ENCODE data around the gene GNB2.

Gene GNB2

DNA sequence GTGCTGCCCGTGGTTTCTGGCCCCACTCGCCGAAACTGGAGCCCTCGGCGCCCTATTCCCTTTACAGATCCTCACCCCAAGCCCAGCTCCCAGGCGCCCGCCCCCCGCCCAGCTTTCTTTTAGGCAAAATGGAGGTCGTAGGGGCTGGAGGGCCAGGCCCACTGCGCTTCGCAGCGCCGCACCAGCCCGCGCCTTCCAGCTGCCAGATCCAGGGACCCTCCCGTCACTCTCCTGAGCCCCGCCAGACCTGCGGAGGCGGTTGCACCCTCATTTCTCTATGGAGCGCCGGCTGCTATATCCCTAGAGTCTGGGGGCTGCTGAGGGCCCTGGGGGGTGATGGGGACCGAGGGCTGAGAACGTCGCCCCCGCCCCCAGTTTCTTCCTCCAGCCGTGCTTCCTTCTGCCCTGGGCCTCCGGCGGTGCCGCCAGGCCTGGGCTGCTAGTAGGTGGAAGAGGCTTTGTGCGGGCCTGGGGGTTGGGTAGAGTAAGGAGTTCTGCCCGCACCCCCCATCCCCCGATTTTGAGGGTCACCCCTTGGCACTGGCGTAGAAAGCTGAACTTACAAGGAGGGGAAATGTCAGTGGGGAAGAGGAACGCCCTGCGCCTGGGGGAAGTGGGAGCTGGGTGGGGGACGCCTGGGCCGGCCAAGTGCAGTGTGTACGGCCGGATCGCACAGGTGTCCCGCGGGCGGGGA, 1.0 kb downstream of the GNB2 start:
- H3K4me3 ChIP-seq (replicated peaks; ENCODE audit: low read depth, low read length): peak overlapping the region; percentile 86
- no peak for DNase-seq (ENCODE audit: extremely low read depth, low read depth)
- TF ChIP-seq, protein P1, sequence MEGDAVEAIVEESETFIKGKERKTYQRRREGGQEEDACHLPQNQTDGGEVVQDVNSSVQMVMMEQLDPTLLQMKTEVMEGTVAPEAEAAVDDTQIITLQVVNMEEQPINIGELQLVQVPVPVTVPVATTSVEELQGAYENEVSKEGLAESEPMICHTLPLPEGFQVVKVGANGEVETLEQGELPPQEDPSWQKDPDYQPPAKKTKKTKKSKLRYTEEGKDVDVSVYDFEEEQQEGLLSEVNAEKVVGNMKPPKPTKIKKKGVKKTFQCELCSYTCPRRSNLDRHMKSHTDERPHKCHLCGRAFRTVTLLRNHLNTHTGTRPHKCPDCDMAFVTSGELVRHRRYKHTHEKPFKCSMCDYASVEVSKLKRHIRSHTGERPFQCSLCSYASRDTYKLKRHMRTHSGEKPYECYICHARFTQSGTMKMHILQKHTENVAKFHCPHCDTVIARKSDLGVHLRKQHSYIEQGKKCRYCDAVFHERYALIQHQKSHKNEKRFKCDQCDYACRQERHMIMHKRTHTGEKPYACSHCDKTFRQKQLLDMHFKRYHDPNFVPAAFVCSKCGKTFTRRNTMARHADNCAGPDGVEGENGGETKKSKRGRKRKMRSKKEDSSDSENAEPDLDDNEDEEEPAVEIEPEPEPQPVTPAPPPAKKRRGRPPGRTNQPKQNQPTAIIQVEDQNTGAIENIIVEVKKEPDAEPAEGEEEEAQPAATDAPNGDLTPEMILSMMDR (IDR thresholded peaks at IDR 0.05; ENCODE audit: low read depth, low read length, missing control alignments): no peak

DNA sequence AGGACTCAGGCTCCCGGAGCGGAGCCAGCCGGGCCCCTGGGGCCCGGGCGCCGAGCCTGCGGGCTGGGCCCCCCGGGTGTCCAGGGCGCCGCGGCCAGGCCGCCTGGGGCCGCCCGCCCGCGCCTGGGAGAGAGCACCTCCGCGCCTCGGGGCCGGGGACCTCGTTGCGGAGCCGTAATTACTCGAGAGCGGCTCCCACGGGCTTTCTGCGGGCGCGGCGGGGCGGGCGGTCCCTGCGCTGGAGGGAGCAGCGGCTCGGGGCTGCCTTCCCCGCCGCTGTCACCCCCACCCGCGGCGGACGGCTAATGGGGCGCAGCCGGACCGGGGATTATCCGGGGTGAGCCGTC, 1.5 kb downstream of the GNB2 start:
- peak overlapping the region; percentile 86 for H3K4me3 ChIP-seq (replicated peaks; ENCODE audit: low read depth, low read length)
- DNase-seq (ENCODE audit: extremely low read depth, low read depth): no peak
- TF ChIP-seq, protein P1 (IDR thresholded peaks at IDR 0.05; ENCODE audit: low read depth, low read length, missing control alignments): no peak

DNA sequence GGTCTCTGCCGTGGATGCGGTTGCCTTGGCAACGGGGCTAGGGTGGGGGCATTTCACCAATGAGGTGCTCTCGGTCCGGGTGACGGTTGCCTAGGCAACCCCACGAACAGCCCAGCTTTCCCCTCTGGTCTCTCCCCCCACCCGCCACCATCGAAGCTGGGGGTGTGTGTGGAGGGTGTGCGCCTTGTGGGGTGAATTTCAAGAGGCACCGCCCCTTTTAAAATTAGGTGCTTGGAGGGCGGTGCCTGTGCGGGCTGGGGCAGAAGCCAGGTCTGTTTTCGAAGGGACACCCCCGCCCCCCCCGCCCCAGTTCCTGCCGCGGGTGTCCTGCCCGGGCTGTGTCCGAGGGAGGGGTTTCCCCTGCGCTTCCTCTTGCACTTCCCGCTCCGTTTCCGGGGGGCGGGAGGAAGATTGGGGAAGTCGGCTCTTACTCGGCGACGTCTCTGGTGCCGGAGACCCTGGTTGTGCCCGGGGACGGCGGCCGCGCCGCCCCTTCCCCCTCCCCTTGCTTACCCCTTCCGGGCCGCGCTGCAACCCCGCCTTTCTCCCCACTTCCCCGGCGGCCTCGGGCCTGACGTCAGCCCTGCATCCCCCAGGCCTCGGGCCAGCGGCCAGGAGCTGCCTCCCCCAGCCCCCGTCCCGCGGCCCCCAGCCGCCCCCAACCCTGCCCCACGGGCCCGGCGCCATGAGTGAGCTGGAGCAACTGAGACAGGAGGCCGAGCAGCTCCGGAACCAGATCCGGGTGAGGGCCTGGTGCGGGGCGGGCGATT, 2.2 kb downstream of the GNB2 start:
- peak; percentile 25 for DNase-seq (ENCODE audit: extremely low read depth, low read depth)
- TF ChIP-seq, protein P1 (IDR thresholded peaks at IDR 0.05; ENCODE audit: low read depth, low read length, missing control alignments): no peak
- H3K4me3 ChIP-seq (replicated peaks; ENCODE audit: low read depth, low read length): peak overlapping the region; percentile 86

DNA sequence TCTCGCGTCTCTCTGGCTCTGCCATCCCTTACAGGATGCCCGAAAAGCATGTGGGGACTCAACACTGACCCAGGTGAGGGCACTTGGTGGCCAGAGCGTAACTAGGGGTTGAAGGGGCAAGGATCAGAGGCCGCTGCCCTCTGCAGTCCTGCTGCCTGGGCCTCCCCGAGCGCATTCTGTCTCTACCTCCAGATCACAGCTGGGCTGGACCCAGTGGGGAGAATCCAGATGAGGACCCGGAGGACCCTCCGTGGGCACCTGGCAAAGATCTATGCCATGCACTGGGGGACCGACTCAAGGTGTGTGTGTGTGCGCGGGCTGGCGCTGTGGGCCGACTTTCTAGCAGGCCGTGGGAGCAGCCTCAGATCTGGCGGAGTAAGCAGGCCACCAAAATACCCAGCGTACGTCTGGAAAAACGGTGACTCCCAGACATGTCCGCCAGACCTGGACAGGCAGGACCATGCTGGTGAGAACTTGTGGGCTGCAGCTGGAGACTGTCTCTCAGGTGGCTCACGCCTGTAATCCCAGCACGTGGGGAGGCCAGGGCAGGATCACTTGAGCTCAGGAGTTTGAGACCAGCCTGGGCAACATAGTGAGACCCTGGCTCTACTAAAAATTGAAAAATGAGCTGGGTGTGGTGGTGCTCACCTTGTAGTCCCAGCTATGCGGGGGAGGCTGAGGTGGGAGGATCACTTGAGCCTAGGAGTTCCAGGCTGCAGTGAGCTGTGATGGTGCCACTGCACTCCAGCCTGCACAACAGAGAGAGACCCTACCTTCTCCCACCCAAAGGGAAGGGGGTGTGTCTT, 3.2 kb downstream of the GNB2 start:
- no peak for DNase-seq (ENCODE audit: extremely low read depth, low read depth)
- TF ChIP-seq, protein P1 (IDR thresholded peaks at IDR 0.05; ENCODE audit: low read depth, low read length, missing control alignments): no peak
- H3K4me3 ChIP-seq (replicated peaks; ENCODE audit: low read depth, low read length): peak overlapping the region; percentile 86

DNA sequence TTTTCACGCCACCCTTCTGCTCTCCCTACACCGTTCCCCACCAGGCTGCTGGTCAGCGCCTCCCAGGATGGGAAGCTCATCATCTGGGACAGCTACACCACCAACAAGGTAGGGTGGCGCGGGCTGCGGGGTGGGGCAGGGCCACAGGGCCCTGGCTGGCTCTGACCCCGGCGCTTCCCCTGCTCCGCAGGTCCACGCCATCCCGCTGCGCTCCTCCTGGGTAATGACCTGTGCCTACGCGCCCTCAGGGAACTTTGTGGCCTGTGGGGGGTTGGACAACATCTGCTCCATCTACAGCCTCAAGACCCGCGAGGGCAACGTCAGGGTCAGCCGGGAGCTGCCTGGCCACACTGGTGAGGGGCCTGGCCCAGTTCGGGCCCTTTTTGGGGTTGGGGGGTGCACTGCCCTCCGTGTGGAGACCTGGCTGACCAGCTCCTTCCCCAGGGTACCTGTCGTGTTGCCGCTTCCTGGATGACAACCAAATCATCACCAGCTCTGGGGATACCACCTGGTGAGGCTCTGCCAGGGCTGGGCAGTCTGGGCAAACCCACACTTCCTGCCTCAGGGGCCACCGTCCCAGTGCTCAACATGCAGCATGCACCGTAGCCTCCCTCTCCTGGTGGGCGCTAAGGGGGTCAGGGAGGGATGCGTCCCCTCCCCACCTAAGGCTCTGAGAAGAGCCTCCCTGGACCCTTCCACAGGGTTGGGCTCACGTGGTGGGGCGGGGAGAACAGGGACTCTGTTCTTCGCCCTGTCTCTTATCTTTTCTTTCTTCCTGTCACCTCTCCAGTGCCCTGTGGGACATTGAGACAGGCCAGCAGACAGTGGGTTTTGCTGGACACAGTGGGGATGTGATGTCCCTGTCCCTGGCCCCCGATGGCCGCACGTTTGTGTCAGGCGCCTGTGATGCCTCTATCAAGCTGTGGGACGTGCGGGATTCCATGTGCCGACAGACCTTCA, 4.0 kb downstream of the GNB2 start:
- no peak overlapping the region for H3K4me3 ChIP-seq (replicated peaks; ENCODE audit: low read depth, low read length)
- TF ChIP-seq, protein P1 (IDR thresholded peaks at IDR 0.05; ENCODE audit: low read depth, low read length, missing control alignments): no peak
- no peak for DNase-seq (ENCODE audit: extremely low read depth, low read depth)
